HepG2 (cell line): ENCODE data around the gene CNN3. TPM values are rescaled to one million over a fixed set of nuclear protein-coding genes. Genes with fewer than 3 reads are reported as not detected.
A peak's percentile ranks its signal among the peaks of the same experiment; 100 is the strongest.

Source experiments
- ADNP ChIP-seq: sonication (generic); formaldehyde crosslinking; IDR thresholded peaks from 2 replicates; pipeline ENCODE4 v1.4.0; 2020; ENCODE audit warnings: missing genetic modification reagents
- ATAD3A ChIP-seq: sonication (generic); formaldehyde crosslinking; IDR thresholded peaks from 2 replicates; pipeline ENCODE4 v1.4.0; 2020; ENCODE audit warnings: missing genetic modification reagents
- BCL6 ChIP-seq: IDR thresholded peaks from 2 replicates; pipeline ENCODE4 v1.6.1; 2016; ENCODE audit warnings: missing genetic modification reagents, missing compliant biosample characterization
- FOSL2 ChIP-seq: sonication (generic); formaldehyde crosslinking; IDR thresholded peaks from 2 replicates; pipeline ENCODE4 v1.4.0; 2020; ENCODE audit warnings: missing genetic modification reagents
- JUN ChIP-seq: sonication (generic); formaldehyde crosslinking; IDR thresholded peaks from 2 replicates; pipeline ENCODE4 v1.4.0; 2020; ENCODE audit warnings: mild to moderate bottlenecking, missing genetic modification reagents
- KDM1A ChIP-seq: IDR thresholded peaks from 2 replicates; pipeline ENCODE4 v1.6.1; 2016; ENCODE audit warnings: missing compliant biosample characterization
- KLF6 ChIP-seq: IDR thresholded peaks from 2 replicates; pipeline ENCODE4 v1.8.0; 2016; ENCODE audit warnings: missing biosample characterization, missing genetic modification reagents
- MAFF ChIP-seq: IDR thresholded peaks from 2 replicates; pipeline ENCODE4 v1.6.1; 2011; ENCODE audit warnings: low read depth, low read length, improper control_type of control experiment
- MAFK ChIP-seq, 2 experiments: IDR thresholded peaks in 1 of 2; conservative IDR thresholded peaks in 1 of 2; 2 replicates each; pipeline ENCODE4 v1.6.1; 2011; ENCODE audit warnings: improper control_type of control experiment in 2 of 2, low read length in 2 of 2
- MIXL1 ChIP-seq: IDR thresholded peaks from 2 replicates; pipeline ENCODE4 v1.6.1; 2016
- MXD4 ChIP-seq: IDR thresholded peaks from 2 replicates; pipeline ENCODE4 v1.6.1; 2016; ENCODE audit warnings: mild to moderate bottlenecking, missing biosample characterization, missing genetic modification reagents
- NFE2 ChIP-seq: sonication (generic); formaldehyde crosslinking; IDR thresholded peaks from 2 replicates; pipeline ENCODE4 v1.4.0; 2020; ENCODE audit warnings: missing genetic modification reagents
- NR3C1 ChIP-seq: sonication (generic); formaldehyde crosslinking; IDR thresholded peaks from 2 replicates; pipeline ENCODE4 v1.4.0; 2020; ENCODE audit warnings: missing genetic modification reagents
- ONECUT2 ChIP-seq: sonication (generic); formaldehyde crosslinking; IDR thresholded peaks from 2 replicates; pipeline ENCODE4 v1.4.0; 2020; ENCODE audit warnings: missing genetic modification reagents
- RXRB ChIP-seq: IDR thresholded peaks from 2 replicates; pipeline ENCODE4 v1.6.1; 2016; ENCODE audit warnings: borderline replicate concordance, missing genetic modification reagents, missing compliant biosample characterization
- SAP130 ChIP-seq: IDR thresholded peaks from 2 replicates; pipeline ENCODE4 v1.6.1; 2016; ENCODE audit warnings: low read depth
- SMYD3 ChIP-seq: sonication (generic); formaldehyde crosslinking; IDR thresholded peaks from 2 replicates; pipeline ENCODE4 v1.8.1; 2023; ENCODE audit warnings: mild to moderate bottlenecking, missing genetic modification reagents
- SOX13 ChIP-seq, 3 experiments: fragments of 450-650 bp in 1 of 3; sonication (generic) in 1 of 3; formaldehyde crosslinking in 1 of 3; IDR thresholded peaks in 2 of 3; conservative IDR thresholded peaks in 1 of 3; 2 replicates each; pipeline versions ENCODE4 v1.5.0 to v1.6.1; 2016 to 2020; ENCODE audit warnings: antibody characterized with exemption in 1 of 3, mild to moderate bottlenecking in 1 of 3, missing compliant biosample characterization in 1 of 3, missing genetic modification reagents in 1 of 3, moderate library complexity in 1 of 3
- SOX6 ChIP-seq, 2 experiments: fragments of 450-650 bp in 1 of 2; sonication (generic) in 1 of 2; formaldehyde crosslinking in 1 of 2; IDR thresholded peaks; 2 replicates each; pipeline versions ENCODE4 v1.4.0 to v1.6.1; 2017 to 2020; ENCODE audit warnings: antibody characterized with exemption in 1 of 2, mild to moderate bottlenecking in 1 of 2, missing genetic modification reagents in 1 of 2
- TEAD3 ChIP-seq: optimal IDR thresholded peaks from 2 replicates; pipeline ENCODE3; 2016; ENCODE audit warnings: borderline replicate concordance
- TP53 ChIP-seq: sonication (generic); formaldehyde crosslinking; conservative IDR thresholded peaks from 2 replicates; pipeline ENCODE4 v1.4.0; 2020; ENCODE audit warnings: missing genetic modification reagents
- ZNF3 ChIP-seq: IDR thresholded peaks from 2 replicates; pipeline ENCODE4 v1.7.0; 2017; ENCODE audit warnings: inconsistent platforms
- ZNF367 ChIP-seq: sonication (generic); formaldehyde crosslinking; IDR thresholded peaks from 2 replicates; pipeline ENCODE4 v1.4.0; 2020; ENCODE audit warnings: missing genetic modification reagents, borderline replicate concordance
- ZNF792 ChIP-seq: IDR thresholded peaks from 2 replicates; pipeline ENCODE4 v1.6.1; 2016
- ZNF891 ChIP-seq: sonication (generic); formaldehyde crosslinking; IDR thresholded peaks from 2 replicates; pipeline ENCODE4 v1.5.0; 2020; ENCODE audit warnings: mild to moderate bottlenecking, missing genetic modification reagents
- polyA plus RNA-seq, 8 experiments: library from polyadenylated mRNA; depleted of rRNA in 3 of 8; stranded (reverse) in 7 of 8; unstranded in 1 of 8; fragments of >200 nt; fragmentation: Illumina TruSeq in 4 of 8; extraction: Trizol in 4 of 8; gene quantifications; 2 replicates each; pipeline versions ENCODE4 v1.2.1 to v1.2.3, GENCODE V29; 2011 to 2016; ENCODE audit warnings: low read depth in 4 of 8, missing spikeins in 1 of 8, mixed read lengths in 1 of 8; ENCODE audit not compliant: insufficient read depth in 1 of 8
- total RNA-seq, 5 experiments: library from RNA; depleted of rRNA; stranded (reverse); fragments of >200 nt; fragmentation: Illumina TruSeq; extraction: Trizol; gene quantifications; 2 replicates each; pipeline ENCODE4 v1.2.3, GENCODE V29; 2016; ENCODE audit warnings: low read depth in 1 of 5
- TF ChIP-seq, protein P1 (sequence below): sonication (generic); formaldehyde crosslinking; IDR thresholded peaks from 2 replicates; pipeline ENCODE4 v1.5.0; 2020; ENCODE audit warnings: missing genetic modification reagents
- TF ChIP-seq, protein P2 (sequence below): sonication (generic); formaldehyde crosslinking; IDR thresholded peaks from 2 replicates; pipeline ENCODE4 v1.4.0; 2020; ENCODE audit warnings: missing genetic modification reagents

CNN3 gene
- total and polyA plus RNA-seq, 2 of the 13 experiments (the other 11 are each of a cell fraction or from before 2014, with no cell fraction given): 113 to 223 TPM

DNA sequence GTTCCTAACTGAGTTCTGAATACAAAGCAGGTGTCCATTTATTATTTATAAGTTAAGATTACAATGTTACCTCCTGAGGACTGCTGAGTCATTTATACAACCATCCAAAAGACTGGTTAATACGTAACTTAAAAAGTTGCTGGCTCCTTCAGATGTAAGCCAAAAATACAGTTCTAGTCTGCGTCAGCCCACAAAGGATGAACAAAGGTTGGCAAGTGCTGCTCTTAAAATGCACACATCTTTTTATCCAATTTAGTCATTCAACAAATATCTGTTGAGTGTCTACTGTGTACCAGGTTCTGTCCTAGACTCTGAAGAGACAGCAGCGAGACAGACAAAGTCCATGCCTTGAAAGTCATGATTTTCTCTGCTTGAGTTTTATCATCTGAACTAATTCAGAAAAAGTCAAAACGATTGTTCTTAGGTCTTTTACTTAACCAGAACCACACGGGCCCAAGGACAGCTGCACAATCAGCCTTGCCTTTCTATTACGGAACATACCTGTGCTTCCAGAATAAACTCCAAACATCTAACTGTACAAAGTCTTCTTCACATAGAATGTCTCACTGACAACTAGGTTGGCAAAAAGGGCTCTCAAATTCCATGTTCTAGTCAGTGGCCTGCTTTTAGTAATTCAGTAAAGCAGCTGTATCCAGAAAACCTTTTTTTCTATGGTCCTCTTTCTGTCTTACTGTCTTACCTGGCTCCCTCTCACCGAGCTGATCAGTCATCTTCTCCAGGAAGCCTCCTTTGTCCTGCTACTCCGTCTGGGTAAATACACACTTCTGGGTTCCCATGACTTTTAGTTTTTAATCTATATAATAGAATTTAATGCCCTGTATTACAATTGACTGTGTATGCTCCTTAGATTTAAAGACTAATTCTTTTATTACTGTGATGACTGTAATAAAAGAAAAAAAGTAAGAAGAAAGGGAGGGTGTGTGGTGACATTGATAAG lies 15.5 kb upstream of the CNN3 start (continued):
- 0 out of 2 replicates have a peak, but pooled peaks have one; percentile 36 for TF ChIP-seq KDM1A (CRISPR knock-in tag)
- 0 out of 2 replicates have a peak, but pooled peaks have one; percentile 14 for TF ChIP-seq ZNF792 (CRISPR knock-in tag)
- no peak for TF ChIP-seq BCL6 (CRISPR knock-in tag)
- 0 out of 2 replicates have a peak, but pooled peaks have one; percentile 47 for TF ChIP-seq NFE2 (CRISPR knock-in tag)
- TF ChIP-seq ATAD3A: no peak
- TF ChIP-seq MIXL1 (CRISPR knock-in tag): 0 out of 2 replicates have a peak, but pooled peaks have one; percentile 15
- peak; percentile 20 for TF ChIP-seq TEAD3
- TF ChIP-seq ONECUT2 (CRISPR knock-in tag): no peak
- TF ChIP-seq ADNP (CRISPR knock-in tag): no peak
- TF ChIP-seq TP53 (CRISPR knock-in tag): no peak
- TF ChIP-seq ZNF891 (CRISPR knock-in tag): no peak
- 0 out of 2 replicates have a peak, but pooled peaks have one; percentile 34 for TF ChIP-seq MXD4 (CRISPR knock-in tag)
- no peak for TF ChIP-seq KLF6 (CRISPR knock-in tag)
- peak; percentile 35; the same call in 1 of the 2 replicates for TF ChIP-seq MAFF
- TF ChIP-seq ZNF367 (CRISPR knock-in tag): no peak
- TF ChIP-seq JUN (CRISPR knock-in tag): 0 out of 2 replicates have a peak, but pooled peaks have one; percentile 46
- no peak for TF ChIP-seq SOX13 (IDR thresholded peaks at IDR 0.05)
- peak in 1 of 2 experiments; percentile 26; a peak in 2 of 4 replicates for TF ChIP-seq SOX13 (CRISPR knock-in tag; conservative IDR thresholded peaks at IDR 0.05 in 1 of 2, IDR thresholded peaks at IDR 0.05 in 1 of 2)
- peak; percentile 36; the same call in 1 of the 2 replicates for TF ChIP-seq RXRB (CRISPR knock-in tag)
- TF ChIP-seq, protein P1, sequence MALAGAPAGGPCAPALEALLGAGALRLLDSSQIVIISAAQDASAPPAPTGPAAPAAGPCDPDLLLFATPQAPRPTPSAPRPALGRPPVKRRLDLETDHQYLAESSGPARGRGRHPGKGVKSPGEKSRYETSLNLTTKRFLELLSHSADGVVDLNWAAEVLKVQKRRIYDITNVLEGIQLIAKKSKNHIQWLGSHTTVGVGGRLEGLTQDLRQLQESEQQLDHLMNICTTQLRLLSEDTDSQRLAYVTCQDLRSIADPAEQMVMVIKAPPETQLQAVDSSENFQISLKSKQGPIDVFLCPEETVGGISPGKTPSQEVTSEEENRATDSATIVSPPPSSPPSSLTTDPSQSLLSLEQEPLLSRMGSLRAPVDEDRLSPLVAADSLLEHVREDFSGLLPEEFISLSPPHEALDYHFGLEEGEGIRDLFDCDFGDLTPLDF: no peak
- TF ChIP-seq, protein P2, sequence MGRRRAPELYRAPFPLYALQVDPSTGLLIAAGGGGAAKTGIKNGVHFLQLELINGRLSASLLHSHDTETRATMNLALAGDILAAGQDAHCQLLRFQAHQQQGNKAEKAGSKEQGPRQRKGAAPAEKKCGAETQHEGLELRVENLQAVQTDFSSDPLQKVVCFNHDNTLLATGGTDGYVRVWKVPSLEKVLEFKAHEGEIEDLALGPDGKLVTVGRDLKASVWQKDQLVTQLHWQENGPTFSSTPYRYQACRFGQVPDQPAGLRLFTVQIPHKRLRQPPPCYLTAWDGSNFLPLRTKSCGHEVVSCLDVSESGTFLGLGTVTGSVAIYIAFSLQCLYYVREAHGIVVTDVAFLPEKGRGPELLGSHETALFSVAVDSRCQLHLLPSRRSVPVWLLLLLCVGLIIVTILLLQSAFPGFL (CRISPR knock-in tag): no peak
- peak; percentile 26; the same call in 1 of the 2 replicates for TF ChIP-seq FOSL2 (CRISPR knock-in tag)
- TF ChIP-seq NR3C1: no peak
- TF ChIP-seq ZNF3 (CRISPR knock-in tag): peak; percentile 96
- TF ChIP-seq MAFK (conservative IDR thresholded peaks at IDR 0.05 in 1 of 2, IDR thresholded peaks at IDR 0.05 in 1 of 2; ENCODE audit: low read length in 2 of 2): peak; percentile 57 to 63
- TF ChIP-seq SAP130 (CRISPR knock-in tag): peak; percentile 18; the same call in 1 of the 2 replicates
- no peak for TF ChIP-seq SMYD3 (CRISPR knock-in tag)
- TF ChIP-seq SOX6 (IDR thresholded peaks at IDR 0.05): no peak
- peak; percentile 41; the same call in 1 of the 2 replicates for TF ChIP-seq SOX6 (CRISPR knock-in tag; IDR thresholded peaks at IDR 0.05)
